Measurements from ENCODE around the gene G6PC2.

The G6PC2 gene

GRCh38 chr2:168935810-168936581 lies 34.9 kb downstream of the G6PC2 start:
- TF ChIP-seq, protein P1, sequence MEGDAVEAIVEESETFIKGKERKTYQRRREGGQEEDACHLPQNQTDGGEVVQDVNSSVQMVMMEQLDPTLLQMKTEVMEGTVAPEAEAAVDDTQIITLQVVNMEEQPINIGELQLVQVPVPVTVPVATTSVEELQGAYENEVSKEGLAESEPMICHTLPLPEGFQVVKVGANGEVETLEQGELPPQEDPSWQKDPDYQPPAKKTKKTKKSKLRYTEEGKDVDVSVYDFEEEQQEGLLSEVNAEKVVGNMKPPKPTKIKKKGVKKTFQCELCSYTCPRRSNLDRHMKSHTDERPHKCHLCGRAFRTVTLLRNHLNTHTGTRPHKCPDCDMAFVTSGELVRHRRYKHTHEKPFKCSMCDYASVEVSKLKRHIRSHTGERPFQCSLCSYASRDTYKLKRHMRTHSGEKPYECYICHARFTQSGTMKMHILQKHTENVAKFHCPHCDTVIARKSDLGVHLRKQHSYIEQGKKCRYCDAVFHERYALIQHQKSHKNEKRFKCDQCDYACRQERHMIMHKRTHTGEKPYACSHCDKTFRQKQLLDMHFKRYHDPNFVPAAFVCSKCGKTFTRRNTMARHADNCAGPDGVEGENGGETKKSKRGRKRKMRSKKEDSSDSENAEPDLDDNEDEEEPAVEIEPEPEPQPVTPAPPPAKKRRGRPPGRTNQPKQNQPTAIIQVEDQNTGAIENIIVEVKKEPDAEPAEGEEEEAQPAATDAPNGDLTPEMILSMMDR (IDR thresholded peaks at IDR 0.05; ENCODE audit: insufficient read depth, low read depth, low read length, missing control alignments), result no peak
- peak; percentile 78 for DNase-seq (ENCODE audit: low read depth)
- H3K4me3 ChIP-seq (ENCODE audit: low read length), result no peak overlapping the region

DNA sequence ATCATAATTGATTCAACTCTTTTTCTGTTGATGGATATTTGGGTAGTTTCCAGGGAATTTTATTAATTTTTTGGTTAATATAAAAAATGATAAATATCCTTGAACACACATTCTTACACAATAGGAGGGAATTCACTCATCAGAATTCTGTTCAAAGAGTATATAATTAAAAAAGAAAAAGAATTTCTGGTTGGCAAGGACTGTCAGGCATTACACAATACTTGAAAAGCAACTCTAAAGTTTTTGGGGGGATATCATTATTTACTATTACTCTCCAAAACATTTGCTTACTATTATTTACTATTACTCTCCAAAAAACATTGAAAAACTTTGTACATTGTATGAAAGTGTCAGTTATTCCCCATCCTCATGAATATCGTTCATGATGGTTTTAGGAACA lies 38.0 kb downstream of the G6PC2 start:
- TF ChIP-seq, protein P1 (IDR thresholded peaks at IDR 0.05; ENCODE audit: insufficient read depth, low read depth, low read length, missing control alignments), result no peak
- no peak overlapping the region for H3K4me3 ChIP-seq (ENCODE audit: low read length)
- no peak for DNase-seq (ENCODE audit: low read depth)

- TF ChIP-seq, protein P1 (IDR thresholded peaks at IDR 0.05; ENCODE audit: insufficient read depth, low read depth, low read length, missing control alignments), result no peak
- H3K4me3 ChIP-seq (ENCODE audit: low read length), result no peak overlapping the region
- no peak for DNase-seq (ENCODE audit: low read depth)
These were observed 38.8 kb downstream of the G6PC2 start for GRCh38 chr2:168939918-168940317.

DNA sequence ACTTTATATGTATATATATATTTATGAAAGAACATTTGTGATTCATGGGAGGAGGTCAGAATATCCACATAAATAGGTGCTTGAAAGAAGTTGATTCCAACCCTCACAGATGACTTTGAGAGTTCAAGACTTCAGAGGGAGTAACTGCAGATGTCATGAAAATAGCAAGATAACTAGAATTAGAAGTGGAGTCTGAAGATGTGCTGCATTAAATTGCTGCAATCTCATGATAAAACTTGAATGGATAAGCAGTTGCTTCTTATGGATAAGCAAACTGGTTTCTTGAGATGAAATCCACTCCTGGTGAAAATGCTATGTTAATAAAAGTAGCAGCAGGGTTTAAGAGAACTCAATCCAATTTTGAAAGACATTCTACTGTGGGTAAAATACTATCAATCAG lies 40.2 kb downstream of the G6PC2 start:
- TF ChIP-seq, protein P1 (IDR thresholded peaks at IDR 0.05; ENCODE audit: insufficient read depth, low read depth, low read length, missing control alignments), result no peak
- DNase-seq (ENCODE audit: low read depth), result no peak
- no peak overlapping the region for H3K4me3 ChIP-seq (ENCODE audit: low read length)

GRCh38 chr2:168944065-168944464 lies 43.0 kb downstream of the G6PC2 start:
- no peak overlapping the region for H3K4me3 ChIP-seq (ENCODE audit: low read length)
- no peak for DNase-seq (ENCODE audit: low read depth)
- TF ChIP-seq, protein P1 (IDR thresholded peaks at IDR 0.05; ENCODE audit: insufficient read depth, low read depth, low read length, missing control alignments), result no peak

DNA sequence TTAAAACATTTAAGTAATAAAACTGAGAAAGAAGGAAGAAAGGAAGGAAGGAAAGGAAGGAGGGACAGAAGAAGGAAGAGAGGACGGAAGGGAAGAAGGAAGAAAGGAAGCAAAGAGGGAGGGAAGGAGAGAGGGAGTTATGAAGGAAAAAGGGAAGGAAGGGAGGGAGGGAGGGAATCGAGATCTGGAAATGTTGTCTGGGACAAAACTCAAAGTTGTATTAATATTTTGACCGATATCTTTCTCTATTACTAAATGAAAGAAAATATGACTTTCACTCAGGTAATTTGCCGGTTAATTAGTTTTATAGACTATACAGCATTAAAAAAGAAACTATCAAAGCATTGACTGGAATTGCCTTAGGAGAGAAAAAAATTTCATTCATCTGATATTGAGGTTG lies 44.4 kb downstream of the G6PC2 start:
- TF ChIP-seq, protein P1 (IDR thresholded peaks at IDR 0.05; ENCODE audit: insufficient read depth, low read depth, low read length, missing control alignments), result no peak
- H3K4me3 ChIP-seq (ENCODE audit: low read length), result no peak overlapping the region

More for the DNA sequence above, 44.4 kb downstream of the G6PC2 start:
- DNase-seq (ENCODE audit: low read depth), result no peak

Measured in epithelial cell of esophagus (primary cell).